HuH-7 (cell line): ENCODE data around the gene CAMK2B.

Source experiments
- DNase-seq: peaks from one replicate; pipeline ENCODE4 v3.0.0; 2011; ENCODE audit warnings: low spot score

CAMK2B gene

GRCh38 chr7:44329888-44330287 lies 4.5 kb upstream of the CAMK2B start:
- no peak for DNase-seq

- DNase-seq, result no peak
Measured at GRCh38 chr7:44329081-44329480, 3.7 kb upstream of the CAMK2B start.

- no peak for DNase-seq
Measured at GRCh38 chr7:44327981-44328380, 2.6 kb upstream of the CAMK2B start.

GRCh38 chr7:44326261-44327125 lies 1.1 kb upstream of the CAMK2B start:
- no peak for DNase-seq

GRCh38 chr7:44325811-44326241 lies 432 bp upstream of the CAMK2B start:
- DNase-seq, result no peak

- no peak for DNase-seq
Measured at GRCh38 chr7:44324481-44325200, 753 bp downstream of the CAMK2B start.

- no peak for DNase-seq
Measured at GRCh38 chr7:44324204-44324480, 1.3 kb downstream of the CAMK2B start.

GRCh38 chr7:44323381-44324203 lies 1.8 kb downstream of the CAMK2B start:
- no peak for DNase-seq

GRCh38 chr7:44322631-44323363 lies 2.6 kb downstream of the CAMK2B start:
- DNase-seq, result no peak

- DNase-seq, result no peak
Measured at GRCh38 chr7:44321796-44322195, 3.6 kb downstream of the CAMK2B start.

GRCh38 chr7:44320794-44321371 lies 4.5 kb downstream of the CAMK2B start:
- DNase-seq, result no peak

GRCh38 chr7:44320141-44320540 lies 5.3 kb downstream of the CAMK2B start:
- no peak for DNase-seq

- no peak for DNase-seq
Measured at GRCh38 chr7:44318332-44318731, 7.1 kb downstream of the CAMK2B start.

- no peak for DNase-seq
Measured at GRCh38 chr7:44315301-44315903, 10.0 kb downstream of the CAMK2B start.

GRCh38 chr7:44313621-44314031 lies 11.8 kb downstream of the CAMK2B start:
- no peak for DNase-seq

GRCh38 chr7:44313016-44313415 lies 12.4 kb downstream of the CAMK2B start:
- DNase-seq, result no peak

GRCh38 chr7:44311561-44312495 lies 13.6 kb downstream of the CAMK2B start:
- no peak for DNase-seq

GRCh38 chr7:44310221-44310848 lies 15.1 kb downstream of the CAMK2B start:
- DNase-seq, result no peak

- no peak for DNase-seq
Measured at GRCh38 chr7:44309271-44310091, 15.9 kb downstream of the CAMK2B start.
